ENCODE data around the gene SNX5. TPM values are rescaled to one million over a fixed set of nuclear protein-coding genes. Genes with fewer than 3 reads are reported as not detected.

Gene SNX5
- polyA plus RNA-seq, 1 donor, result 273 TPM

DNA sequence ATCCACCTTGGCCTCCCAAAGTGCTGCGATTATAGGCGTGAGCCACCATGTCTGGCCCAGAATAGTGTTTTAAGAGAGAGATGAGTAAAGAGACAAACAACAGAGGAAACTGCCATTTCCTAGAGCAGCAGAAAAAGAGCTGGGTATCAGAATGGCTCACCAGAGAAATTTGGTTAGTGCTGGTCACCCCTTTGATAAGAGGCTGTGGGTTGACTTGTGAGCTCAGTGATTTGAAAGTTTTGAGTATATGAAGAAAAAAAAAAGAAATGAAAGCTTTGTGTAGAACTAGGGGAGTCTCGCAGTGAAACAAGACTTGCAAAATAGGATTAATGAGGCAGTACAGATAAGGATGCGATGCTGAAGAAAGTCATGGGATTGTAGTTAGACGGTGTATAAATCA lies 29.9 kb upstream of the SNX5 start:
- no peak for DNase-seq

GRCh38 chr20:17995967-17996819 lies 27.6 kb upstream of the SNX5 start:
- no peak for DNase-seq

DNA sequence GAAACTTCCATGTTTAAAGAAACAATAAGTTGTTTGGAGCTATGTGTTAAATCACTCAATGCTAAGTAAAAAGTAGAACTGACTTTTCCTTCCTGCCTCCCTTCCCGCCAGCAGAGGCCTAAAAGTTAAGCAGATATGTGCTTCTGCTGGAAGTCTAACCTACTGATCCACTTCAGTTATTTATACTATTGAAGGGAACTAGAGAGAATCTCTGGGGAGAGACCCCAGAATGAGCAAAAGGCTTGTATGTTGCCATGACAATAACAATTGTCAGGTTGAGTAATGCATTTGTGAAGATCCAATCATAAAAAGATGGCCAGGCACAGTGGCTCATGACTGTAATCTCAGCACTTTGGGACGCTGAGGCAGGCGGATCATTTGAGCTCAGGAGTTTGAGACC lies 25.0 kb upstream of the SNX5 start:
- no peak for DNase-seq

- DNase-seq, result no peak
Measured at GRCh38 chr20:17992847-17993513, 24.4 kb upstream of the SNX5 start.

DNA sequence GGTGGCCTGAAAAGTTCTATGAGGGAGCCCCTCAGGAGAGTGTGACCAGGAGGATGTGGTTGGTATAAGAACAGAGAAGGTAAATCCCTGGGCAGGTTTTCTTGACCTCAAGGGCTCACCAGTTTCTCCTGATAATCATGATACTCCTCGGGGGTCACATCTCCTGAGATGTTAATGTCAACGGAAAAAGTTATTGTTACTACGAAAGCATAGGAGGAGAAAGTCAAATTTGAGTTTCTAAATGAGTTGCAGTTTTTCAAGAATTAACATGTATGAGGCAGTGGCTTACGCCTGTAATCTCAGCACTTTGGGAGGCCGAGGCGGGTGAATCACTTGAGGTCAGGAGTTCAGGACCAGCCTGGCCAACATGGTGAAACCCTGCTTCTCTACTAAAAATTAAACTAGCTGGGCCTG lies 23.6 kb upstream of the SNX5 start:
- no peak for DNase-seq

DNA sequence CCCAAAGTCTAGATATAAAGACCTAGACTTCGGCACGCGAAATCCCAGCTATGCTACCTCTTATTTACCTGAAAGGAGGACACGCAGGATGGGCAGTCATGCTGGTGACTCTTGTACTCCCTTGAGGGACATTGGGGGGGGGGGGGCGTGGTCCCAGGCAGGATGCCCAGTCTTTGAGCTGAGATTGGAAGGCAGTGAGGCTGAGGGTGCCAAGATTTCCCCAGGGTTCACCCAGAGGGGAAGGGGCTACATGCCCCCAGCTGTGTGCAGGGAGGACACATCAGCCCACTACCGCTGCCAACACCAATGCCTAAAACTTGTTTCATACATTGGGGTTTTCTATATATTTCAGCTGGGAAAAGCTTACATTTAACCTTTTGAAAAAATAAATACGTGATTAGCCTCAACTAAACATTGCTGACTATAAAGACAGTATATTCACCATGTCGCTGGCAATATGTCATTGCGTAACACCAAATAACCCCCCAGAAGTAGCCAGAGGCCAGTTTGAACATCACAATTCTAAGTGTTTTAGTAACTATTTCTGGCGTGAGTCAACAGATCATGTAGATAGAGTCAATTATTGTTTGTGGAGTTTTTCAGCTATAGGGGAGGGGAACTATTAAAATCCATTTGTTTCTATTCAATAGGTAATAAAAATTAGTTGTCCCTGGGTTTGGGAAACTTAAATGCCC lies 21.8 kb upstream of the SNX5 start:
- DNase-seq, result no peak

DNA sequence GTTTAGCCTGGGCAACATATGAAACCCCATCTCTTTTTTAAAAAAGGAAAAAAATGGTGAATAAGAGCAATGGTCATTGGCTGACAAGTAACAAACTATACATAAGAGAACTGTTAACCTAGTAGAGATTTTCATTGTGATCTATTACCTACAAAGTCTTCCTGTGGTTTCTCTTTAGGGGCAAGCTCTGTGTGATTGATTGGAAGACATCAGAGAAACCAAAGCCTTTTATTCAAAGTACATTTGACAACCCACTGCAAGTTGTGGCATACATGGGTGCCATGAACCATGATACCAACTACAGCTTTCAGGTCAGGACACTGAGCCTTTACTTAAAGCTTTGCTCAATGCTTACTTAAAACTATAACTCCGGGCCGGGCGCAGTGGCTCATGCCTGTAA lies 19.4 kb upstream of the SNX5 start:
- DNase-seq, result no peak

- no peak for DNase-seq
Measured at GRCh38 chr20:17985388-17986018, 16.9 kb upstream of the SNX5 start.

GRCh38 chr20:17976305-17976704 lies 7.7 kb upstream of the SNX5 start:
- DNase-seq, result no peak

DNA sequence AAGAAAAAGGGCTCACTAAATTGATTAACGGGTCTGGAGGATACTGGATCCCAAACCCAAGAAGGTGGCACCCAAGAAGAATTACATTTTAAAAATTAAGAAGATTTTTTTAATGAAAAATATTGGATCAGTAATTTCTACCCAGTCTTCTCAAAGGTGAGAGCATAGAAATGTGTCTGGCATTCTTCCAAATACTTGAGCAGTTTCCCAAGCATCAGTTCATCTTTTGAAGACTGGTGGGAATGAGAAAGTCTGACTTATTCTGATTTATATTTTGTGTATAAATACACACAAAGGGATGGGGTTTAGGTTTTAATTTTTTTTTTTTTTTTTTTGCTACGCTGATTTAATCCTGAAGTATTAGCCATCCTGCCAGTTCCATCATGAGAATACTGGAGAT lies 3.5 kb upstream of the SNX5 start:
- DNase-seq, result no peak

- DNase-seq, result no peak
Measured at GRCh38 chr20:17971300-17972013, 2.9 kb upstream of the SNX5 start.

GRCh38 chr20:17969884-17970409 lies 1.4 kb upstream of the SNX5 start:
- no peak for DNase-seq

- DNase-seq, result no peak
Measured at GRCh38 chr20:17969278-17969883, 787 bp upstream of the SNX5 start.

DNA sequence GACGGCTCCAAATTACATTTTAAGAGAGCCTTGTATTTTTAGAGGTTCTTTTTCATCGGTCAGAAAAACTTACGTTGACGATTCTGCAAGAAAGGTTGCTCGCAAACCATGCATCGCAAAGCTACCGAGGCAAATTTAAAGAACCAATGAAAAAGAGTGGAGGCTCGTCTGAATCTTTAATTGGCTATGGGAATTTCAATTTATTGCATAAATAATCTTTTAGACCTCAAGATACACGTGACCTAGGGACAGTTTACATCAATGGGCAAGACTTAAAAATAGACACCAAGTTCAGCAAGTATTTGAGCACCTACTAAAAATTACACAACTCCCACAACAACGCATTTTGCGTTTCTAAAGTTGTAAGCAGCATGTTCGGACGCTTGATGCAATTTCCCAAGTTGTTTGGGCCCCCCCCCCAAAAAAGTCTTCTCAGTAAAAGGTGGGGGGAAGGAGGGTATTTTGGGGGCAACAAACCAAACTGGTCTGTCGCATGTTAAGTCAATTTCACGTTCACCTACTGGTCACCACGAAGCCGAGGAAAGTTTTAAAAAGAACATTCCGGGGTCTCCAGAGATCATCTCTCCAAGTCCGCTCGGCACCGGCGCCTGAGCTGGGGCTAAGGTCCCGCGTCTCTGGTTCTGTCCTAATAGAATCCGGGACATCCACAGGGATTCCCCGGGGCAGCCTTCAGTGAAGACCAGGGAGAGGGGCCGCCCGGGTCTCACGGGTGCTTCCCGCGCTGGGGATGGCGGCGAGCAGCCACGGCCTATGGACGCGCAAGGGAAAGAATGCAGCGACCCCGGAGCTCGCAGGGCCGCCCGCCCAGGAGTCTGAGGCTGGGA lies 851 bp downstream of the SNX5 start:
- no peak for DNase-seq

- DNase-seq, result no peak
Measured at GRCh38 chr20:17966432-17967310, 1.9 kb downstream of the SNX5 start.

- DNase-seq, result no peak
Measured at GRCh38 chr20:17965042-17965697, 3.4 kb downstream of the SNX5 start.

GRCh38 chr20:17964632-17965031 lies 4.0 kb downstream of the SNX5 start:
- DNase-seq, result no peak

DNA sequence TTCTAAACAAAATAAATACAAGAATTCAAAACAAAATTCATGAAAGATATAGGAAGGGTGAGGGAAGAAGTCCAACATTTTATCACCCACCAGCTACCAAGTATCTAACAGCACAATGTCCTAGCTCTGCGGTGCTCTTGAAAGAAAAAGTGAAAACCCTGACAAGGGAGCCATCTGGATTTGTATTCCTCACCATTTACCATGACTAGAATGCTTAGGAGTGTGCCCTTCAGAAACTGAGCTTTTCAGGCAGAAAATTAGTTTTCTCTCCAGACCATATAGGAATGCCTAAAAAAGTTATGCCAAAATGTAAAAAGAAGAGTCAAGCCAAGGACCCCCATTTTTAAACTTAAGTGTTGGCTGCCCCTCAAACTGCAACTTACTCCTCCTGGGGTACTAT lies 4.5 kb downstream of the SNX5 start:
- DNase-seq, result no peak
